HG03175 (cell line): Measurements from ENCODE around the gene PBX1.

Experiments
- ATAC-seq: cut with Tn5 transposase; IDR thresholded peaks from one replicate; pipeline ENCODE4 v1.9.1; 2021; ENCODE audit warnings: mild to moderate bottlenecking, moderate library complexity; ENCODE audit not compliant: unreplicated experiment

The PBX1 gene

GRCh38 chr1:164693564-164694359, 134.8 kb downstream of the PBX1 start:
- ATAC-seq = no peak

- ATAC-seq = no peak
These were observed 135.5 kb downstream of the PBX1 start for GRCh38 chr1:164694505-164694904.

- ATAC-seq = no peak
These were observed 137.1 kb downstream of the PBX1 start for GRCh38 chr1:164695956-164696665.

GRCh38 chr1:164699815-164700491, 141.0 kb downstream of the PBX1 start:
- no peak for ATAC-seq

GRCh38 chr1:164700683-164701082, 141.7 kb downstream of the PBX1 start:
- ATAC-seq = no peak

GRCh38 chr1:164701189-164701761, 142.3 kb downstream of the PBX1 start:
- no peak for ATAC-seq

GRCh38 chr1:164702216-164702615, 143.2 kb downstream of the PBX1 start:
- ATAC-seq = no peak

- ATAC-seq = no peak
These were observed 143.7 kb downstream of the PBX1 start for GRCh38 chr1:164702664-164703063.

- no peak for ATAC-seq
These were observed 144.5 kb downstream of the PBX1 start for GRCh38 chr1:164703463-164703862.

GRCh38 chr1:164703960-164704411, 145.0 kb downstream of the PBX1 start:
- ATAC-seq = no peak

- ATAC-seq = no peak
These were observed 146.0 kb downstream of the PBX1 start for GRCh38 chr1:164704954-164705353.

GRCh38 chr1:164706606-164706987, 147.6 kb downstream of the PBX1 start:
- ATAC-seq = no peak

- ATAC-seq = no peak
These were observed 148.9 kb downstream of the PBX1 start for GRCh38 chr1:164707868-164708331.

GRCh38 chr1:164708596-164708995, 149.6 kb downstream of the PBX1 start:
- ATAC-seq = no peak

- ATAC-seq = no peak
These were observed 150.1 kb downstream of the PBX1 start for GRCh38 chr1:164709126-164709525.

GRCh38 chr1:164709541-164710278, 150.7 kb downstream of the PBX1 start:
- ATAC-seq = no peak

- no peak for ATAC-seq
These were observed 153.4 kb downstream of the PBX1 start for GRCh38 chr1:164712131-164713036.

- ATAC-seq = no peak
These were observed 154.6 kb downstream of the PBX1 start for GRCh38 chr1:164713456-164714207.
